Femur (tissue), 1 donor: Measurements from ENCODE around the gene TMX1.
"Not testable (repeated sequence)": the region's sequence is repeated elsewhere in the genome, so short reads cannot be mapped to it uniquely, and the experiment has no call there.

Experiments
- DNase-seq: peaks from one replicate; pipeline ENCODE4 v3.0.0-alpha.2; 2017

TMX1 gene

DNA sequence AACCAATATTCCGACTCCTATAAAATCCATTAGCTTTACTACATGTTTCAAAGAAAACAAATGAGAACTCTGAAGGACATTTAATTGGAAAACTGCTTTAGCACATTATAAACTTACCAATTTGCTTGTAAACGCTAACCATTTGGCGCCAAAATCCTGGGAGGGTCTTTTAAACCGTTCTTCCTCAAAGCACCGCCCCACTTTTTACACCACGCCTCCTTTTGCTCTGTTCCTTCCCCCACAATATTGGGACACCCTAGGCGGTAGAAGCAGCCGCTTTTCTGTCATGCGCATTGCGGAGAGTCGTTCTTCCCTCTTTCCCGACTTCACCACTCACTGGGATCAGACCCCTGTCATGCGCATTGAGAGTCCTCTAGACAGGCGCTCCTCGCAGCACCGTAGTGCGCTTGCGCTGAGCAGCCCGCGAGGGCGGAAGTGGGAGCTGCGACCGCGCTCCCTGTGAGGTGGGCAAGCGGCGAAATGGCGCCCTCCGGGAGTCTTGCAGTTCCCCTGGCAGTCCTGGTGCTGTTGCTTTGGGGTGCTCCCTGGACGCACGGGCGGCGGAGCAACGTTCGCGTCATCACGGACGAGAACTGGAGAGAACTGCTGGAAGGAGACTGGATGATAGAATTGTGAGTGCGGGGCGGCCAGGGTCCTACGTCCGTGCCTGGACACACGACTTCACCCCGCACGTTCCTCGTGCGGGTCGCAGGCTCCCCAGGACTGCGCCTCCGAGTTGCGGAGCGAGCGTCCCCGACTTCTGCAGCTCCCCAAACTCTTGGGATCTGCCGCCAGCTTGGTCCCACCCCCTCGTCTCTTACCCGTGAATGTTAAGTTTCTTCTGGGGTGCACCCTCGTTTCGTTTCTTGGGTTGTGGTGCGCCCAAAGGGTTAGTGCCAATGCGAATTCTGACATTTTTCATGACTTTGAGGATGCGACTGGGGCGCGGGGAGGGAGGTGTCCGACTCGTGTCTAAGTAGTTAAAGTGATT lies at the start of gene TMX1:
TMX1 (plus strand) TSS at position 435 of the 991 bp plus-strand sequence; CDS start at position 481, 46 bp downstream.
- DNase-seq = peak; percentile 99

DNA sequence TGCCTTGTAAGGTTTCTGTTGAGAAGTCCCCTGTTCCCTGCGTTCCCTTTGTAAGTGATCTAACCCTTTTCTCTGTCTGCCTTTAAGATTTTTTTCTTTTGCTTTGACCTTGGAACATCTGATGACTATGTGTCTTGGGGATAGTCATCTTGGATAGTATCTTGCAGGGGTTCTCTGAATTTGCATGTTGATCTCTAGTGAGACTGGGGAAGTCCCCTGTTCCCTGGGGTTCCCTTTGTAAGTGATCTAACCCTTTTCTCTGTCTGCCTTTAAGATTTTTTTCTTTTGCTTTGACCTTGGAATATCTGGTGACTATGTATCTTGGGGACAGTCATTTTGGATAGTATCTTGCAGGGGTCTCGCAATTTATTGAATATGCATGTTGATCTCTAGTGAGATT lies 38.2 kb upstream of the TMX1 start:
- DNase-seq = no peak

DNA sequence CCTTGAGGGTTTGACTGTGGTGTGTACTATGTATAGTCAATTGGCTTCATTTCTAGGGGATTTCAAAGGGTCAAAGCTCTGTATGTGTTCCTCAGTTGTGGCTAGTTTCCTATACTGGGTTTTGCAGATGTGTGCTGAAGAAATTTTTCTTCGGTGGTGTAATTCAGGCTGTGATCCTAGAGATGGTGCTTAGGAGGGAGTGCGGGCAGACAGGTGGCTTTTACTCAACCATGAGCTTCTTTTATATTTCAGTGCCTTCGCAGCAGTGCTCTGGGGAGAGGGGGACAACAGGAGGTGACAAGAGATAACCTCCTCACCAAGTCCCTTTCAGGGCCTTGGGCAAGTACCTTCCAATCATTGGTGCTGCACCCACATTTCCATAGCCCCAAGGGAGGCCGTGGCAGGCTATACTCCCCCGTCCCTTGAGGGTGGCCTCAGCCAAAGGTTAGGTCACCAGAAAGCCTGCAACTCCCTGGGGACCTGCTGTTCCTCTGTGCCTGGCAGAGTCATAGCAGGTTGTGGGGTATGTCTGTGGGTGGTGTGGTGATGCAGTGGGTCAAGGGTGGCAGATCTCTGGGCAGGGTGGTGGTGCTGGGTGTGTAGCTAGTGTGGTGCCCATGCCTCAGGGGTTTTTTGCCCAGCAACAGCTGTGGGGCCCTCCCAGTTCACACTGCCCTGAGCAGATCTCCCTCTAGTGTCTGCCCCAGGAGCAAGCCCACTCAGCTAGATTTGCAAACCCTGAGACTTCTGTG lies 37.0 kb upstream of the TMX1 start:
- no peak for DNase-seq

GRCh38 chr14:51203881-51204280 lies 36.2 kb upstream of the TMX1 start:
- no peak for DNase-seq

- DNase-seq = no peak
Observed at GRCh38 chr14:51205486-51205885, 34.6 kb upstream of the TMX1 start.

DNA sequence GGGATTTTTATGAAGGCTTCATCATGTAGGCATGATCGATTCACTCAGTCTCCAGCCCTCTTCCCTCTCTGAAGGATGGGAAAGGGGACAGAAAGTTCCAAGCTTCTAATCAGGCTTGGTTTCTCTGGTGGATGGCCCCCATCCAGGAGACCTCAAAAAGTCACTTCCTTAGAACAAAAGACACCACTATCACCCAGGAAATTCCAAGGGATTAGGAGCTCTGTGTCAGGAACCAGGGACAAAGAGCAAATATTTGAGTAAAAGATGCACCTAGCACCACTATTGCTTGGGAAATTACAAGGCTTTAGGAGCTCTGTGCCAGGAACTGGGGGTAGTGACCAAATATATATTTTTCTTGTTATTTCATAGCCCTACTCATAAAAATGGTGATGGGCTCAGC lies 33.6 kb upstream of the TMX1 start:
- no peak for DNase-seq

DNA sequence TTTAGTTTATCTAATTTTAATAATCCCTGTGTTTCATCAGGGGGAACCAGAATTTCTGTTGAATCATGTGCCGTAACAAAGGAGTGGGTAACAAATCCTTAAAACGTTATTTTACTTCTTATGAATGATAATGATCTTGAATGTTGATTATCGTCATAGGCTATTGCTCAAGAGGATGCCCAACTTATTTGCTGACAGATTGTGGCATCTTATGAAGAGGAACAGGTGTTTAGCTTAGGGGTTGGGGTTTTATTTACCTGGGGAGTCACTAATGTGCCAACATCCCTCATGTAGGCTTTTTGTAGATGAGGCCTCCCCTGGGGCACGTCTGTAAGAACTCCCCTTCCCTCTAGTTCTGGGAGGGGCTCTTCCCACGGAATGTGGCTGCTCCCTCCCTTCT lies 32.4 kb upstream of the TMX1 start:
- DNase-seq = no peak

DNA sequence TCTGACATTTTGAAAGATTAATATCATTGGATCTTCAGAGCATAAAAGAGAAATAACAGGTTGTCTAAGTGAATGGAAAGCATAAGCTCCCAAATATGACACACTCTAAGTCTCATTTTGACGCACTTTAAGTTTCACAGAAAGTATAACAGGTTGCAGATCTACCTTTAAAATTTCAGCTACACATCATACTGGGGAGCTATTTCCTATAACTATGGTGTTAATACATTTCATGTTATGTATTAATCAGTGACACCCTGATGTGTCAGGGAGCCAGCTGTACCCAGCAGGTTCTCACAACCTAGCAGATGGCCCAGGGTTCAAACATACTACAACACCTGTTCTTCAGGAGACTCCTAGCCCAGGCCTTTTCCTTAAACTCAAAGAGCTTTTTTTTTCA lies 31.1 kb upstream of the TMX1 start:
- DNase-seq = no peak

- no peak for DNase-seq
Observed at GRCh38 chr14:51209457-51209856, 30.6 kb upstream of the TMX1 start.

GRCh38 chr14:51210594-51210993 lies 29.5 kb upstream of the TMX1 start:
- no peak for DNase-seq

DNA sequence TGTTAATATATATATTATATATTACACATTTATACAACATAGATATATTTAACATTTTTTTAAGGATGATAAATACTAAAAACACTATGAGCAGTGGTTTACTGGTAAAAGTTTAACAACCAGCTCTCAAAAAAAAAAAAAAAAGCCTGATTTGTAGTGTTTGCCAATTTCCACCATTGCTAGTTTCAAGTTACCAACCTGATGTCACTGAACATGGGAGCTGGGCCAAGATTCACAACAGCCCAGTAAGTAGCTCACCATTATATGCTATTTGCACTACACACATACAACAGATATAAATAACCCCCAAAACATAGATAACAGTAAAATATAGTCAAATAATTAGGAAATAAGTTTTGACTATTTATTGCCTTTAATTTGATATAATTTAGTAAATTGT lies 28.9 kb upstream of the TMX1 start:
- no peak for DNase-seq

DNA sequence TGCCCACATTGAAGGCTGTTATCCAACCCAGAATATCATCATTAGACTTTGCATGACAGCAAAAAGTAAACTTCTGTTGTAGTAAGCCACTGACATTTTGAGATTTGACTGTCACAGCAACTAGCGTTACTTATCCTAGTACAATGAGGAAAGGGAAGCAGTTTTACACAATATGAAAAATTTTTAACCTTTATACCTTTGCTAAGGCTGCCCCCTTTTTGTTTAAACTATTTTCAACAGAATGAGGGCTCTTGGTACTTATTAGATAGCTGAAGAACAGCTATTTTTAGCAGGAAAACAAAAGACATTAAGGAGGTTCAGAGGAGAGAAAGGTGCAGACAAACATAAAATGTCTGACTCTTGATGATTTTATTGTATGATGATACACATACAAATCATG lies 23.4 kb upstream of the TMX1 start:
- no peak for DNase-seq

- no peak for DNase-seq
Observed at GRCh38 chr14:51219473-51220448, 20.3 kb upstream of the TMX1 start.

GRCh38 chr14:51223463-51223862 lies 16.6 kb upstream of the TMX1 start:
- not testable (repeated sequence) for DNase-seq

GRCh38 chr14:51224551-51224950 lies 15.5 kb upstream of the TMX1 start:
- no peak for DNase-seq

- DNase-seq = no peak
Observed at GRCh38 chr14:51225751-51226150, 14.3 kb upstream of the TMX1 start.

GRCh38 chr14:51228391-51228790 lies 11.7 kb upstream of the TMX1 start:
- no peak for DNase-seq

- DNase-seq = no peak
Observed at GRCh38 chr14:51228890-51229289, 11.2 kb upstream of the TMX1 start.

GRCh38 chr14:51236314-51236713 lies 3.7 kb upstream of the TMX1 start:
- no peak for DNase-seq

DNA sequence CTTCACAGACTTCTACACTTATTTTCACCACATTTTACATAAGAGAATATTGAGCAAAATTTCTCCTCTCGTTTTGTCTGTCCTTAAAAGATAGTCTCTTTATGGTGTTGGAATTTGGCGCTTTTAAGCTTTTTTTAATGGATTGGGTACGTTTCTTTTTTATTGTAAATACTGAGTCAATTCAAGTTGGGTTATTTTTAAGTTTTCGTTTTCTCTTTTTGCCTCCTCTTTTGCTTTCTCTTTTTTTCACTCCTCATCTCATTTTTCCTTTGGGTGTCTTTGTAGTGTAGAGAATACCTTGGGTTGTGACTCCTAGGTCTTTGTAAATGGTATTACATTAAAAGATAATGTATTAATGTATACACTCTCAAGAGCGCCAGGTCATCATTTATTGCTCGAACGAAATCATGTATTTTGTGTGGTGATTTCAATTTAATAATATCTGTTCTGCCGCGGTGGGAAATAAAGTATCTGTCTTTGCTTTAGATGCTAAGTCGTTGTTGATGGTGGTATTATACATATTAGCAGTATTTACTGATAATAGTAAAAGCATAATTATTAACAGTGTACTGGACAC lies 845 bp downstream of the TMX1 start:
- DNase-seq = no peak

DNA sequence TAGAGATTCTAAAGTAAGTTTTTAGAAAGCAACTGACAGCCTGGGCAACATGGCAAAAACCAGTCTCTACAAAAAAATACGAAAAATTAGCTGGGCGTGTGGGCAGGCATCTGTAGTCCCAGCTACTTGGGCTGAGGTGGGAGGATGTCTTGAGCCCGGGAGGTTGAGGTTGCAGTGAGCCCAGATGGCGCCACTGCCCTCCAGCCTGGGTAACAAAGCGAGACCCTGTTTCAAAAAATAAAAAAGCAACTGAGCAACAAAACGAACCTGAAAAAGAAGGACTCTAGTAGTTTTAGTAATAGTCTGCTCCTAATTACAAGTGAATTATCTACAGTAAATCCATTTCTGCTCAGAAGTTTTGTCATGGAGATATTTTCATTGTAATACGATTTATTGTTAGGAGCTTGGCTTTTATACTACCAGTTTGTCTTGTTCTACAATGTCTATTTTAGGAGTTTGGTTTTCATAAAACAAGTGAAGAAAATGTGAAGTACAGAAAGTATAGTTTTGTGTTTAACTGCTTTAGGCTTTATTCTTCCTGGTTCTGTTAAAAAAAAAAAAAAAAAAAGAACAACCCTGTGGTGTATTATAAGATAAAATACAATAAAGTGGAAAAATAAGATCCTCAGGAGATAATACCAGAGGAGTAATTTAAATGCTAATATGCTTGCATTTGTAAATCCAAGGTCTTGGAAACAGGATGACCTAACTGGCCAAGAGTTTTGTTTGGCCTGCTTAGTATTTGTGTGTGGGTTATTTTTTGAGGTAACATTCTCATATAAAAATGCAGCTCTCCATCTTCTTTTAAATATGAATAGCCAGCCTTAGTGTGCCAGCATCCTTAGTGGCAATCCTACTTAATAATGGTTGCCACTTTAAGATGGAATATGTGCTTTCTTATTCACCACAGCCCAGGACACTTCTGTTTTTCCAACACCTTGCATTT lies 2.8 kb downstream of the TMX1 start:
- no peak for DNase-seq
